Breast epithelium (tissue), 4 donors: ENCODE measurements around the gene CAMK2N2. TPM values are rescaled to one million over a fixed set of nuclear protein-coding genes. Genes with fewer than 3 reads are reported as not detected.

Experiments
- DNase-seq, 2 donors: peaks; one replicate each; pipeline ENCODE4 v3.0.0-alpha.2; 2019; ENCODE audit warnings: low spot score in 2 of 2
- H3K27ac ChIP-seq, 2 donors: fragments of 200-600 bp; sonication (generic) in 1 of 2; one replicate each; pipeline ENCODE4 v1.5.1; 2016 to 2019; ENCODE audit warnings: mild to moderate bottlenecking in 1 of 2
- H3K27me3 ChIP-seq, 2 donors: fragments of 200-600 bp; sonication (generic) in 1 of 2; one replicate each; pipeline versions ENCODE4 v1.5.1 to v1.6.0; 2017 to 2019; ENCODE audit warnings: control low read depth in 1 of 2, mild to moderate bottlenecking in 1 of 2
- H3K36me3 ChIP-seq: fragments of 200-600 bp; one replicate; pipeline ENCODE4 v1.5.1; 2019
- H3K4me1 ChIP-seq, 2 donors: fragments of 200-600 bp; sonication (generic); one replicate each; pipeline ENCODE4 v1.5.1; 2016 to 2019; ENCODE audit warnings: control low read depth in 1 of 2
- H3K4me3 ChIP-seq, 3 donors: fragments of 200-600 bp; sonication (generic); 1 replicate in 2 of 3; 2 replicates in 1 of 3; pipeline ENCODE4 v1.5.1; 2016 to 2019; ENCODE audit warnings: mild to moderate bottlenecking in 3 of 3, moderate library complexity in 2 of 3
- H3K9me3 ChIP-seq, 2 donors: fragments of 200-600 bp; sonication (generic) in 1 of 2; one replicate each; pipeline ENCODE4 v1.5.1; 2016 to 2019; ENCODE audit warnings: control low read depth in 1 of 2
- POLR2A ChIP-seq: fragments of 450-650 bp; IDR thresholded peaks from one replicate; pipeline ENCODE4 v1.6.1; 2016; ENCODE audit warnings: antibody characterized with exemption, mild to moderate bottlenecking, moderate library complexity
- POLR2AphosphoS5 ChIP-seq, 3 donors: sonication (generic); formaldehyde crosslinking; IDR thresholded peaks; one replicate each; pipeline ENCODE4 v1.6.1; 2017; ENCODE audit warnings: antibody characterized with exemption in 3 of 3
- intact Hi-C: fragments of 100-400 bp; cut with DNase I; formaldehyde crosslinking; loops from one replicate; pipeline ENCODE4 v1.15.1; 2023; ENCODE audit warnings: low total_unique reads
- total RNA-seq, 3 donors: library from RNA; depleted of rRNA; stranded (reverse); fragments of >200 nt; gene quantifications; one replicate each; pipeline ENCODE4 v1.1.0, GENCODE V29; 2016
- TF ChIP-seq, protein P1 (sequence below), 3 donors: fragments of 450-650 bp; IDR thresholded peaks; one replicate each; pipeline ENCODE4 v1.5.1; 2016 to 2017; ENCODE audit warnings: antibody characterized with exemption in 3 of 3, mild to moderate bottlenecking in 3 of 3, moderate library complexity in 3 of 3

Gene CAMK2N2
- total RNA-seq, 3 donors from 2014 or later, result not detected

DNA sequence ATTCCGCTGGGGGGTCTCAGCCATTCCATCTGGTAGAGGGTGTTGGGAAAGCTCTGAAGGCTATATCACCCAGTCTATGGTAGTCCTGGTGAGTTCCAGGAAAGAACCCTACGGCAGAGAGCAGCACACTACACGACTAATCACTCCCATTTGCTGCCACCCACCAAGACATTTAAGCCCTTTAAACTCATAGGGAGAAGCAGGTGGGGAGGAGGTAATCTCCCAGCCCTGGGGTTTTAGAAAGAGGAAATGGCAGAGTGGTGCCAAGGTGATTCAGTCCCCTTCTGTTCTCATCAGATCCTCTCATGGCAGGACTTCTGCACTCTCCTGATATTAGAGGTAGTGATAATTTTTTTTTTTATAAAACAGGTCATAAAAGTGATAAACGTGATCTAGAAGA, 42.5 kb downstream of the CAMK2N2 start:
- Histone ChIP-seq H3K27ac (no peak overlapping the region), H3K27me3 (no peaks in the 10 kb centered on the region), H3K4me1 (no peaks in the 10 kb centered on the region), H3K36me3 (no peaks in the 10 kb centered on the region), H3K9me3 (no peaks in the 10 kb centered on the region), H3K4me3 (no peak overlapping the region)
- TF ChIP-seq, protein P1, sequence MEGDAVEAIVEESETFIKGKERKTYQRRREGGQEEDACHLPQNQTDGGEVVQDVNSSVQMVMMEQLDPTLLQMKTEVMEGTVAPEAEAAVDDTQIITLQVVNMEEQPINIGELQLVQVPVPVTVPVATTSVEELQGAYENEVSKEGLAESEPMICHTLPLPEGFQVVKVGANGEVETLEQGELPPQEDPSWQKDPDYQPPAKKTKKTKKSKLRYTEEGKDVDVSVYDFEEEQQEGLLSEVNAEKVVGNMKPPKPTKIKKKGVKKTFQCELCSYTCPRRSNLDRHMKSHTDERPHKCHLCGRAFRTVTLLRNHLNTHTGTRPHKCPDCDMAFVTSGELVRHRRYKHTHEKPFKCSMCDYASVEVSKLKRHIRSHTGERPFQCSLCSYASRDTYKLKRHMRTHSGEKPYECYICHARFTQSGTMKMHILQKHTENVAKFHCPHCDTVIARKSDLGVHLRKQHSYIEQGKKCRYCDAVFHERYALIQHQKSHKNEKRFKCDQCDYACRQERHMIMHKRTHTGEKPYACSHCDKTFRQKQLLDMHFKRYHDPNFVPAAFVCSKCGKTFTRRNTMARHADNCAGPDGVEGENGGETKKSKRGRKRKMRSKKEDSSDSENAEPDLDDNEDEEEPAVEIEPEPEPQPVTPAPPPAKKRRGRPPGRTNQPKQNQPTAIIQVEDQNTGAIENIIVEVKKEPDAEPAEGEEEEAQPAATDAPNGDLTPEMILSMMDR (IDR thresholded peaks at IDR 0.05), result no peak
- TF ChIP-seq POLR2A, result no peak
- no peak for TF ChIP-seq POLR2AphosphoS5 (IDR thresholded peaks at IDR 0.05)
- no peak for DNase-seq
- intact Hi-C loops, result no loop called here

DNA sequence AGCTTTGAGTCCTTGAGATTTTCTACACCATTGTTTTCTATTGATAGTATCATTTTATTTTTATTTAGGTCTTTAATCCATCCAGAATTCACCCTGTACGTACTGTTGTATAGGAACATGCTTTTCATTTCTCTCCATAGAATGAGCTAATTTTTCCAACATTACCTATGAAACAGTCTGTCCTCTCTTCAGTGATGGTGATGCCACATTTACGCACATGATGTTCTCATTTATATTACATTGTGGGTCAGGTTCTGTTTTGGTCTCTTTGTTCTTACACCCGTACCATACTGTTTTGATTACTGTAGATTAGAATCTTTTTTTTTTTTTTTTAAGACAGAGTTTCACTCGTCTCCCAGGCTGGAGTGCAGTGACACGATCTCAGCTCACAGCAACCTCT, 49.6 kb downstream of the CAMK2N2 start:
- Histone ChIP-seq H3K9me3 (no peaks in the 10 kb centered on the region), H3K27me3 (peaks cover 3 to 5% of the 10 kb centered on the region in 2 donors), H3K4me1 (no peaks in the 10 kb centered on the region), H3K27ac (no peak overlapping the region), H3K36me3 (no peaks in the 10 kb centered on the region), H3K4me3 (no peak overlapping the region)
- intact Hi-C loops, result loop anchor here (5.0 kb wide), 1 partner anchor 496 kb away; no protein-coding TSS in a partner anchor
- TF ChIP-seq POLR2AphosphoS5 (IDR thresholded peaks at IDR 0.05) (no peak), POLR2A (no peak)
- TF ChIP-seq, protein P1 (IDR thresholded peaks at IDR 0.05), result no peak
- no peak for DNase-seq

DNA sequence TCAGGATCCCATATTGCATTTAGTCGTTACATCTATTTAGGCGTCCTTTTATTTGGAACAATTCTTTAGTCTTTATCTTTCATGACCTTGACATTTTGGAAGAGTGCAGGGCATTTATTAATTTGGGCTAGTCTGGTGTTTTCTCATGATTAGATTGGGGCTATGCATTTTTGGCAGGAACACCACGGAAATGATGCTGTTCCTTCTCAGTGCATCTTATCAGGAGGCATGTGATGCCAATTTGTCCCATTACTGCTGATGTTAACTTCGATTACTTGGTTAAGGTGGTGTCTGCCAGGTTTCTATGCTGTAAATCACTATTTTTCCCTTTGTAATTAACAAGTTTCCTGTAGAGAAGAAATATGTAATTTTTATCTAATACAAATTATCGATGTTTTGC, 50.1 kb downstream of the CAMK2N2 start:
- intact Hi-C loops, result loop anchor here (5.0 kb wide), 1 partner anchor 496 kb away; no protein-coding TSS in a partner anchor
- Histone ChIP-seq H3K9me3 (no peaks in the 10 kb centered on the region), H3K27ac (no peak overlapping the region), H3K4me1 (no peaks in the 10 kb centered on the region), H3K4me3 (no peak overlapping the region), H3K27me3 (peaks cover 5 to 6% of the 10 kb centered on the region in 2 donors), H3K36me3 (no peaks in the 10 kb centered on the region)
- TF ChIP-seq, protein P1 (IDR thresholded peaks at IDR 0.05), result no peak
- TF ChIP-seq POLR2AphosphoS5 (IDR thresholded peaks at IDR 0.05) (no peak), POLR2A (no peak)
- DNase-seq, result no peak

Other genes with a start within 250 kb of the CAMK2N2 start
- 10 to 100 TPM; 21.0 to 29.9 (median 21.8) TPM for gene ABCC5, start 243.7 kb downstream of the CAMK2N2 start, total RNA-seq
- gene HTR3D, start 229.8 kb downstream of the CAMK2N2 start, total RNA-seq, result not detected
- gene HTR3C, start 208.5 kb downstream of the CAMK2N2 start, total RNA-seq, result not detected
- gene HTR3E, start 164.5 kb downstream of the CAMK2N2 start, total RNA-seq, result not detected
- gene EIF2B5, start 126.2 kb downstream of the CAMK2N2 start, total RNA-seq, result 10 to 100 TPM; 37.3 to 62.3 (median 50.1) TPM
- gene DVL3, start 106.2 kb downstream of the CAMK2N2 start, total RNA-seq, result 10 to 100 TPM; 35.7 to 40.2 (median 36.1) TPM
- 100 to 1,000 TPM; 195 to 240 (median 204) TPM for gene AP2M1, start 86.7 kb downstream of the CAMK2N2 start, total RNA-seq
- gene ABCF3, start 75.4 kb downstream of the CAMK2N2 start, total RNA-seq, result 10 to 100 TPM; 59.4 to 77.4 (median 71.8) TPM
- gene VWA5B2, start 32.0 kb downstream of the CAMK2N2 start, total RNA-seq, result under 1 TPM; 0.16 to 0.88 (median 0.33) TPM
- gene ALG3, start 12.6 kb downstream of the CAMK2N2 start, total RNA-seq, result 10 to 100 TPM; 36.4 to 46.5 (median 42.6) TPM
- gene EEF1AKMT4, start 11.9 kb downstream of the CAMK2N2 start, total RNA-seq, result 1 to 10 TPM; 3.4 to 9.7 (median 6.2) TPM
- gene ECE2, start 14.5 kb upstream of the CAMK2N2 start, total RNA-seq, result not detected
- 100 to 1,000 TPM; 201 to 275 (median 214) TPM for gene PSMD2, start 37.7 kb upstream of the CAMK2N2 start, total RNA-seq
- 100 to 1,000 TPM; 168 to 202 (median 196) TPM for gene EIF4G1, start 53.1 kb upstream of the CAMK2N2 start, total RNA-seq
- 10 to 100 TPM; 18.7 to 32.4 (median 26.5) TPM for gene FAM131A, start 76.0 kb upstream of the CAMK2N2 start, total RNA-seq
- 1 to 10 TPM; 2.1 to 4.2 (median 2.6) TPM for gene CLCN2, start 100.1 kb upstream of the CAMK2N2 start, total RNA-seq
- gene POLR2H, start 100.2 kb upstream of the CAMK2N2 start, total RNA-seq, result 100 to 1,000 TPM in 1 of 3 donors, 10 to 100 TPM in 2; 63.7 to 101 (median 99.5) TPM
- 1 to 10 TPM in 1 of 3 donors, under 1 TPM in 2; 0.64 to 1.3 (median 0.73) TPM for gene THPO, start 116.7 kb upstream of the CAMK2N2 start, total RNA-seq
- gene CHRD, start 118.5 kb upstream of the CAMK2N2 start, total RNA-seq, result 10 to 100 TPM in 2 of 3 donors, 1 to 10 TPM in 1; 9.6 to 20.3 (median 12.1) TPM